ENCODE data around the gene KRTAP23-1.

KRTAP23-1 gene

GRCh38 chr21:30348506-30348905 lies at the start of gene KRTAP23-1:
KRTAP23-1 (minus strand) TSS chr21:30348606; CDS start chr21:30348606, 0 bp downstream.
- no peak for DNase-seq (ENCODE audit: low read depth)

GRCh38 chr21:30395731-30396130 lies 47.3 kb upstream of the KRTAP23-1 start, which contains the start of gene KRTAP13-1:
KRTAP13-1 (plus strand) TSS chr21:30396031; CDS start chr21:30396087, 56 bp downstream.
- DNase-seq (ENCODE audit: low read depth), result no peak

- no peak for DNase-seq (ENCODE audit: low read depth)
These were observed 43.2 kb upstream of the KRTAP23-1 start for GRCh38 chr21:30391492-30392025.

GRCh38 chr21:30382201-30382600 lies 33.8 kb upstream of the KRTAP23-1 start:
- no peak for DNase-seq (ENCODE audit: low read depth)

- DNase-seq (ENCODE audit: low read depth), result no peak
These were observed 23.8 kb upstream of the KRTAP23-1 start, which contains the start of gene KRTAP13-2 for GRCh38 chr21:30372139-30372770. KRTAP13-2 (minus strand) TSS chr21:30372271; CDS start chr21:30372213, 58 bp downstream.

- no peak for DNase-seq (ENCODE audit: low read depth)
These were observed 7.5 kb upstream of the KRTAP23-1 start for GRCh38 chr21:30355906-30356305.

- DNase-seq (ENCODE audit: low read depth), result no peak
These were observed 6.1 kb upstream of the KRTAP23-1 start for GRCh38 chr21:30354308-30355005.

GRCh38 chr21:30351534-30351933 lies 3.1 kb upstream of the KRTAP23-1 start:
- DNase-seq (ENCODE audit: low read depth), result no peak

GRCh38 chr21:30349572-30349971 lies 1.2 kb upstream of the KRTAP23-1 start:
- DNase-seq (ENCODE audit: low read depth), result no peak

- no peak for DNase-seq (ENCODE audit: low read depth)
These were observed 3.4 kb downstream of the KRTAP23-1 start for GRCh38 chr21:30345014-30345413.

GRCh38 chr21:30340714-30341573 lies 7.5 kb downstream of the KRTAP23-1 start:
- no peak for DNase-seq (ENCODE audit: low read depth)

GRCh38 chr21:30338717-30339116 lies 9.7 kb downstream of the KRTAP23-1 start:
- DNase-seq (ENCODE audit: low read depth), result no peak

- no peak for DNase-seq (ENCODE audit: low read depth)
These were observed 10.6 kb downstream of the KRTAP23-1 start for GRCh38 chr21:30337772-30338171.

GRCh38 chr21:30337276-30337744 lies 11.1 kb downstream of the KRTAP23-1 start, which contains the start of gene KRTAP27-1:
KRTAP27-1 (minus strand) TSS chr21:30337694; CDS start chr21:30337668, 26 bp downstream.
- DNase-seq (ENCODE audit: low read depth), result no peak

- DNase-seq (ENCODE audit: low read depth), result no peak
These were observed 11.8 kb downstream of the KRTAP23-1 start for GRCh38 chr21:30336596-30336995.

GRCh38 chr21:30333736-30334135 lies 14.7 kb downstream of the KRTAP23-1 start:
- no peak for DNase-seq (ENCODE audit: low read depth)

- no peak for DNase-seq (ENCODE audit: low read depth)
These were observed 15.7 kb downstream of the KRTAP23-1 start for GRCh38 chr21:30332681-30333080.

- DNase-seq (ENCODE audit: low read depth), result no peak
These were observed 19.1 kb downstream of the KRTAP23-1 start for GRCh38 chr21:30329203-30329875.

GRCh38 chr21:30326390-30326789 lies 22.0 kb downstream of the KRTAP23-1 start:
- no peak for DNase-seq (ENCODE audit: low read depth)

- DNase-seq (ENCODE audit: low read depth), result no peak
These were observed 28.2 kb downstream of the KRTAP23-1 start, which contains the start of gene KRTAP26-1 for GRCh38 chr21:30320215-30320614. KRTAP26-1 (minus strand) TSS chr21:30320315; CDS start chr21:30320035, 280 bp downstream.

- no peak for DNase-seq (ENCODE audit: low read depth)
These were observed 32.7 kb downstream of the KRTAP23-1 start for GRCh38 chr21:30315701-30316100.

Data from activated T-helper 1 cell treated with Interleukin-2 at 50 U/mL for 16 hours (primary cell).